PC-3 (cell line): ENCODE results near the gene UBE2S. TPM values are rescaled to one million over a fixed set of nuclear protein-coding genes. Genes with fewer than 3 reads are reported as not detected.
"Not testable (repeated sequence)": the region's sequence is repeated elsewhere in the genome, so short reads cannot be mapped to it uniquely, and the experiment has no call there.

Experiments used
- ATAC-seq: fragments of 200-7000 bp; cut with Tn5 transposase; 2 replicates; pipeline ENCODE4 v1.9.1; 2020; ENCODE audit warnings: mild to moderate bottlenecking, moderate library complexity
- BruUV-seq: library from RNA; stranded (reverse); fragments of 400-500 nt; replicated peaks from 2 replicates; lab custom pipeline; 2021; lab: Mats Ljungman, UMichigan
- CTCF ChIA-PET: fragments of 300-600 bp; sonication (Branson Sonifier 250); formaldehyde crosslinking; loops from one replicate; lab custom pipeline; 2022; ENCODE audit warnings: antibody characterized with exemption; lab: Charles Lee
- POLR2A ChIA-PET: fragments of 300-600 bp; sonication (Branson Sonifier 250); formaldehyde crosslinking; loops from one replicate; lab custom pipeline; 2022; ENCODE audit warnings: antibody characterized with exemption; ENCODE audit not compliant: unreplicated experiment; lab: Charles Lee
- DNase-seq: peaks from one replicate; pipeline ENCODE4 v3.0.0-alpha.2; 2015
- H2AFZ ChIP-seq: fragments of 300-600 bp; sonication (generic); 2 replicates; pipeline ENCODE4 v1.6.0; 2016; ENCODE audit warnings: antibody characterized with exemption, low read length
- H3F3A ChIP-seq: fragments of 300-600 bp; sonication (generic); one replicate; pipeline ENCODE4 v1.6.0; 2017; ENCODE audit warnings: antibody characterized with exemption, low read length, control low read depth, mild to moderate bottlenecking; ENCODE audit not compliant: unreplicated experiment
- H3K27ac ChIP-seq: fragments of 300-600 bp; sonication (generic); 2 replicates; pipeline ENCODE4 v1.5.1; 2016; ENCODE audit warnings: mild to moderate bottlenecking, low read length
- H3K27me3 ChIP-seq: fragments of 300-600 bp; sonication (generic); 2 replicates; pipeline ENCODE4 v1.6.1; 2016; ENCODE audit warnings: low read length, mixed read lengths
- H3K36me3 ChIP-seq: fragments of 300-600 bp; sonication (generic); 2 replicates; pipeline ENCODE4 v1.6.1; 2016; ENCODE audit warnings: low read depth, mixed run types, low read length, mixed read lengths
- H3K4me1 ChIP-seq: fragments of 300-600 bp; sonication (generic); 2 replicates; pipeline ENCODE4 v1.5.1; 2016; ENCODE audit warnings: low read length; ENCODE audit not compliant: insufficient read depth
- H3K4me2 ChIP-seq: fragments of 300-600 bp; sonication (generic); 2 replicates; pipeline ENCODE4 v1.6.0; 2016; ENCODE audit warnings: low read length
- H3K4me3 ChIP-seq: fragments of 300-600 bp; sonication (generic); 2 replicates; pipeline ENCODE4 v1.5.1; 2016; ENCODE audit warnings: mild to moderate bottlenecking, low read length, mixed read lengths
- H3K79me2 ChIP-seq: fragments of 300-600 bp; sonication (generic); 2 replicates; pipeline ENCODE4 v1.6.1; 2017; ENCODE audit warnings: low read length, mixed read lengths
- H3K9ac ChIP-seq: fragments of 300-600 bp; sonication (generic); 2 replicates; pipeline ENCODE4 v1.6.0; 2016; ENCODE audit warnings: mild to moderate bottlenecking, low read length
- H3K9me2 ChIP-seq: fragments of 300-600 bp; sonication (generic); replicated peaks from 2 replicates; pipeline ENCODE4 v1.6.1; 2016; ENCODE audit warnings: mixed run types, low read length, mixed read lengths
- H3K9me3 ChIP-seq: fragments of 300-600 bp; sonication (generic); 2 replicates; pipeline ENCODE4 v1.6.1; 2016; ENCODE audit warnings: low read length, mixed read lengths
- H4K20me1 ChIP-seq: fragments of 300-600 bp; sonication (generic); 2 replicates; pipeline ENCODE4 v1.6.1; 2016; ENCODE audit warnings: low read length, mixed read lengths
- EZH2 ChIP-seq: fragments of 300-600 bp; sonication (generic); IDR thresholded peaks from one replicate; pipeline ENCODE4 v1.6.1; 2017; ENCODE audit warnings: antibody characterized with exemption, mild to moderate bottlenecking, low read length; ENCODE audit not compliant: unreplicated experiment
- EZH2phosphoT487 ChIP-seq: fragments of 300-600 bp; sonication (generic); IDR thresholded peaks from 2 replicates; pipeline ENCODE4 v1.6.1; 2018; ENCODE audit warnings: mild to moderate bottlenecking, antibody characterized with exemption, low read length, borderline replicate concordance
- intact Hi-C: fragments of 100-400 bp; cut with micrococcal nuclease; formaldehyde crosslinking; loops from 2 replicates; pipeline ENCODE4 v1.9.0; 2023
- total RNA-seq: library from RNA; depleted of rRNA; stranded (reverse); fragments of >200 nt; gene quantifications from 2 replicates; pipeline ENCODE4 v1.2.3, GENCODE V29; 2014
- TF ChIP-seq, protein P1 (sequence below): fragments of 300-600 bp; sonication (generic); conservative IDR thresholded peaks from 2 replicates; pipeline ENCODE4 v1.5.1; 2017; ENCODE audit warnings: antibody characterized with exemption, low read depth, mild to moderate bottlenecking, low read length

UBE2S gene
- total RNA-seq, 1 experiment from 2014 or later = 2,245 TPM

DNA sequence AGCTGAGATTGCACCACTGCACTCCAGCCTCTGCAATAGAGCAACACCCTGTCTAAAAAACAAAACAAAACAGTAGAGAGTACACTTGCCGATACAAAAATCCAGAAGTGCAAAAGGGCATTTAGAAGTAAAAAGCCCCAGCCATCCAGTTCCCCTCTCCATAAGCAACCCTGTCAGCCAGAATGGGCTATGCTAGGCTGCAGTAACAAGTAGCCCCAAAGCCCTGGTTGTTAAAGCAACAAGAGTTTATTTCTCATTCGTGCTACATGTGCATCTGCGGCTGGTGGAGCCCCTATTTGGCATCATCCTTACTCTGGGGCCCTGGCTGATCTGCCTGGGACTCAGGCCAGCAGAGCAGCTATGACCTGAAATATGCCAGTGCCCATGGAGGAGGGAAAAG, 16.9 kb upstream of the UBE2S start:
- no peaks in the 10 kb centered on the region for H4K20me1 ChIP-seq
- no peaks in the 10 kb centered on the region for H3K9me3 ChIP-seq
- ATAC-seq (no peak), DNase-seq (no peak)
- no peak overlapping the region for H3K4me2 ChIP-seq
- CTCF ChIA-PET = no interaction called here
- TF ChIP-seq, protein P1, sequence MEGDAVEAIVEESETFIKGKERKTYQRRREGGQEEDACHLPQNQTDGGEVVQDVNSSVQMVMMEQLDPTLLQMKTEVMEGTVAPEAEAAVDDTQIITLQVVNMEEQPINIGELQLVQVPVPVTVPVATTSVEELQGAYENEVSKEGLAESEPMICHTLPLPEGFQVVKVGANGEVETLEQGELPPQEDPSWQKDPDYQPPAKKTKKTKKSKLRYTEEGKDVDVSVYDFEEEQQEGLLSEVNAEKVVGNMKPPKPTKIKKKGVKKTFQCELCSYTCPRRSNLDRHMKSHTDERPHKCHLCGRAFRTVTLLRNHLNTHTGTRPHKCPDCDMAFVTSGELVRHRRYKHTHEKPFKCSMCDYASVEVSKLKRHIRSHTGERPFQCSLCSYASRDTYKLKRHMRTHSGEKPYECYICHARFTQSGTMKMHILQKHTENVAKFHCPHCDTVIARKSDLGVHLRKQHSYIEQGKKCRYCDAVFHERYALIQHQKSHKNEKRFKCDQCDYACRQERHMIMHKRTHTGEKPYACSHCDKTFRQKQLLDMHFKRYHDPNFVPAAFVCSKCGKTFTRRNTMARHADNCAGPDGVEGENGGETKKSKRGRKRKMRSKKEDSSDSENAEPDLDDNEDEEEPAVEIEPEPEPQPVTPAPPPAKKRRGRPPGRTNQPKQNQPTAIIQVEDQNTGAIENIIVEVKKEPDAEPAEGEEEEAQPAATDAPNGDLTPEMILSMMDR = no peak
- no peak for TF ChIP-seq EZH2
- TF ChIP-seq EZH2phosphoT487 = no peak
- H3K4me3 ChIP-seq = no peak overlapping the region
- H2AFZ ChIP-seq = no peak overlapping the region
- no peaks in the 10 kb centered on the region for H3K9me2 ChIP-seq
- no peak overlapping the region for H3K9ac ChIP-seq
- H3K79me2 ChIP-seq = no peaks in the 10 kb centered on the region
- no TSS peak for BruUV-seq
- intact Hi-C loops = no loop called here
- POLR2A ChIA-PET = no interaction called here
- no peaks in the 10 kb centered on the region for H3F3A ChIP-seq
- no peaks in the 10 kb centered on the region for H3K36me3 ChIP-seq
- H3K27ac ChIP-seq = no peak overlapping the region
- no peaks in the 10 kb centered on the region for H3K4me1 ChIP-seq
- peaks cover 18% of the 10 kb centered on the region; the same call in 1 of the 2 replicates for H3K27me3 ChIP-seq

DNA sequence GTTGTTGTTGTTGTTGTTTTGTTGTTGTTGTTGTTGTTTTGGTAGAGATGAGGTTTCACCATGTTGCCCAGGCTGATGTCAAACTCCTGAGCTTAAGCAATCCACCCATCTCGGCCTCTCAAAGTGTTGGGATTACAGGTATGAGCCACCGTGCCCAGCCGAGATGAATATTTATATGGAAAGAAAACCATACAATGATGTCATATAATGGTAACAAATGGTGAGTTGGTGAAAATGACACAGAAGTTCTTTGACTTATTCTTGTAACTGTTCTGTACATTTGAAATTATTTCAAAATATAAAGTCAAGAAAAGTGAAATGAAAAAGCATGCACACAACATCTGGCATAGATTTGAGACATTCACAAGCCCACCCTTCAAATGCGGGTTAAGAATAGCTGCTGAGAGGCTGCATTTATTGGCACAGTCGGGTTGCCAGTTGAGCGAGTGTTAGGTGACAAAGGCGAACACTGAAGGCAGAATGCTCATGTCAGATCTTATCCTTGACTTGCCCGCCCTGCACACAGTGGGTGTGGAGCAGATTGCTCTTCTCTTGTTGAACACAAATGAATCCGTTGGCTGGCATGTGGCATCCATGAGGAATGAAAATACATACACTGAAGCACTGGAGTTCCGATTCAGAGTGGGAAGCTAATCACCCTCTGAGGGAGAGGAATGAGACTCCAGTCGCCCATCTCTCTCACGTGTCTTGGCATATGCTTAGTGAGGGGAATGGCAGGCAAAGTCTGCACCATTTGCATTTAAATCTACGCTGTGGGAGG, 15.8 kb upstream of the UBE2S start:
- H3K4me2 ChIP-seq = no peak overlapping the region
- no peak for ATAC-seq
- H4K20me1 ChIP-seq = no peaks in the 10 kb centered on the region
- no peaks in the 10 kb centered on the region for H3K36me3 ChIP-seq
- H2AFZ ChIP-seq = no peak overlapping the region
- H3K9me2 ChIP-seq = no peaks in the 10 kb centered on the region
- no peak for DNase-seq
- ChIA-PET POLR2A (interaction anchor here (0.6 kb wide), 1 partner anchor 53 kb away, joined by 4 read pairs; the partner anchor contains the start of gene ZNF628), CTCF (no interaction called here)
- no peaks in the 10 kb centered on the region for H3F3A ChIP-seq
- peaks cover 18% of the 10 kb centered on the region; the same call in 1 of the 2 replicates for H3K27me3 ChIP-seq
- no peaks in the 10 kb centered on the region for H3K4me1 ChIP-seq
- H3K79me2 ChIP-seq = no peaks in the 10 kb centered on the region
- no peak overlapping the region for H3K27ac ChIP-seq
- BruUV-seq = no TSS peak
- H3K9ac ChIP-seq = no peak overlapping the region
- no peak overlapping the region for H3K4me3 ChIP-seq
- TF ChIP-seq EZH2phosphoT487 (no peak), EZH2 (no peak)
- H3K9me3 ChIP-seq = no peaks in the 10 kb centered on the region
- intact Hi-C loops = no loop called here

DNA sequence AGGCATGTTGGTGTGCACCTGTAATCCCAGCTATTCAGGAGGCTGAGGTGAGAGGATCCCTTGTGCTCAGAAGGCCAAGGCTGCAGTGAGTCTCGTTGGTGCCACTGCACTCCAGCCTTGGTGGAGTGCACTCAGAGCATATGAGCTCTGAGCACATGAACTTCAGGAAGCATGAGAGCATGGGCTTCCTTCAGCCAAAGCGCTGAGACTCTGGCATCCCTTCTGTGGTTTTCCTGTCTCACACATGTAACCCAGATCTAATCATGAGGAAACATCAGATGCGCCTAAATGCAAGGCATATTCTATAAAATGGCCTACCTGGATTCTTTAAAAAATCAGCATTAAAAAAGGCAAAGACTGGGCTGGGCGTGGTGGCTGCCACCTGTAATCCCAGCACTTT, 13.7 kb upstream of the UBE2S start:
- H3K27me3 ChIP-seq = peaks cover 17% of the 10 kb centered on the region; the same call in 1 of the 2 replicates
- H3K4me3 ChIP-seq, H3F3A ChIP-seq, H3K79me2 ChIP-seq, POLR2A ChIA-PET, H2AFZ ChIP-seq, H3K9me3 ChIP-seq, BruUV-seq, ATAC-seq, H3K27ac ChIP-seq, DNase-seq, H3K4me2 ChIP-seq, H3K4me1 ChIP-seq, H3K36me3 ChIP-seq, H3K9me2 ChIP-seq, CTCF ChIA-PET, H4K20me1 ChIP-seq, intact Hi-C loops, H3K9ac ChIP-seq: not testable (repeated sequence)
